Stimulated activated CD4-positive, alpha-beta T cell treated with anti-CD3 and anti-CD28 coated beads, Interleukin-1b, Interleukin-23, amount 100 ng/mL, for 4 hours (primary cell): ENCODE results near the gene TRAK2.
"Not testable (repeated sequence)": the region's sequence is repeated elsewhere in the genome, so short reads cannot be mapped to it uniquely, and the experiment has no call there.

Experiments
- DNase-seq, 2 donors: peaks; one replicate each; pipeline ENCODE4 v3.0.0-alpha.2; 2020; ENCODE audit warnings: low read depth in 2 of 2

The TRAK2 gene

DNA sequence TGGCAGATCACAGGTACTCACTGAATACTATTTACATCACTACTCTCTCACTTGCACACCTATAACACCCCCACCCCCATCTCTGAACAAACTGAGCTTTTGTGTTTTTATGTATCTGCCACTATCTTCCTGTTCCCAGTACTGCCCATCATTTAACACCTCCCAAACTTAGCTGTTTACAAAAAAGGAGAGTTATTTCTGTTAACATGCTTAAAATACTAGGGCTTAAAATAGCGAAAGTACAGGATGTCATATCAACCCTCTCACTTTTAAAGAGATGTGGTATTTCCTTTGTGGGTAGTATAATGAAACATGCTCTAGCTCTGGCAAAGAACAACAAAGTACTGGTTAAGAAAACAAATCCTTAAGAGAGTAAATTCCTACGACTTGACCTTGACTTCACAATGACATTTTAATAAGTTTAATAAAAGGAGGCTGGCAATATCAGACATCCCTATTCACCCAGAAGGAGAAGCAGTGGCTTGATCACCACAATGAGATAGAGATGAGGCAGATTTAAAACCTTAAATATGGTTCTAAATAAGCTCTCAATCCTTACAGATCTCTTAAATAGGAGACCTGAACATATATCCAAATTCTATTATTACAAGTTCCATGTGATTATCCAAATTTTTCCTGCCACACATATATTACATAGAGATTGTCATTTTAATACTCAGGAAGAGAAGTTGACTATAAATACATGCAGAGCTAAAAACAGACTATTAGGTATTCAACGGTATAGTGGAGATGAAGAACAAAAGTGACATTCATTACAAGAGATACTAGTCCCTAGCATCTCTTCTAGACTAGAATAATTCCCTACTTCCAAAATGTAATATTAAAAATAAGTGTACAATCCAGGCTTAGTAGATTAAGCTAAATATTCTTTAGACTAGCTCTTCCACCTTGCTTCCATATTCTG, 36.9 kb downstream of the TRAK2 start:
- no peak for DNase-seq

DNA sequence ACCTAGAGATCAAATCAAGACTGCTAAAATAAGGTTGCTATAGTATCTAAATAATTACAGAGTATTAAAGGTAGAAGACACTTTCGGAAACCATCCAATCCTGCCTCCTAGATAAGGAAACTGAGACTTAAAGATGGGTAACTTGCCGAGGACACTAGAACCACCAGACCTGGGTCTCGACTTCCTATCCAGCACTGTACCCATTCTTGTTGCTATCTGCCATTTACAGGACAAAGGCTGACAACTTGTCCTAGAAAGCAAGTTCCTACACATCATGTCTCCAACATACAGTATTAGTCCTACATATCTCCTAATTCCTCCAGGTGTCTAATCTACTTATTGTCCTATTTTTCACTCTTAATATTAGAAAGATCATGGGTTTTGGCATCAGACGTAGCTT, 37.7 kb downstream of the TRAK2 start:
- no peak for DNase-seq

- no peak for DNase-seq
Measured at GRCh38 chr2:201413143-201413542, 38.1 kb downstream of the TRAK2 start.

DNA sequence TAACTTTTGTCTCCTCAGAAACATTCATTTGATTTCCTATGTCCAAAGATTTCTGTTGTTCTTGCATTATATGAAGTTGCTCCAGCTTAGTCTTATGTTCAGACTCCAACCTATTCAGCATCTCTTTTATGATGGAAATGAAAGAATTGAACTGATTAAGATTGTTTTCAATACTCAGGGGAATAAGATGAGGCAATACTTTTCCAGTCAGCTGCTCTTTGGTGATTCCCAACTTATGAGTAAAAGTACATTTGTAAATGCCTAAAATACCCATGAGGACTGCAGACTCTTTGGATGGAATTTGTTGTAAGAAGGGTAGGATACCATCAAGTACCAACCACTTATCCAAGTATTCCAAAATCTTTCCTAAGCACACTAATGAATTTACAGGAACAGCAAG, 39.8 kb downstream of the TRAK2 start:
- no peak for DNase-seq

DNA sequence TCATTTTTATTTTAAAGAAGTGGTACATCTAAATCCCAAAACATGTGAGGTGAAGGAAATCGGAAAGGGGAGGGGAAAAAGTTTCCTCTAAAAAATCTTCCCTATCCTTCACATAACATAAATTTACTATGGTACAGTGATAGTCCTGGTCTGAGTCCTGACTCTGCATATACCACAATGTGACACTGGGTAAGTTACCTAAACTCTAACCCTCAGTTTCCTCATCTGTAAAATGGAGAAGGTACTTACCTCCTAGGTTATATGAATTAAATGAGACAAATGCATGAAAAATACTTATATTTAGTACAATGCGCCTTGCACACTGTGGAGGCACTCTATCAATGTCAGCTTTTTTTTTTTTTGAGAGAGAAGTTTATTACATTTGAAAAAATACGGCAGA, 42.3 kb downstream of the TRAK2 start:
- no peak for DNase-seq

DNA sequence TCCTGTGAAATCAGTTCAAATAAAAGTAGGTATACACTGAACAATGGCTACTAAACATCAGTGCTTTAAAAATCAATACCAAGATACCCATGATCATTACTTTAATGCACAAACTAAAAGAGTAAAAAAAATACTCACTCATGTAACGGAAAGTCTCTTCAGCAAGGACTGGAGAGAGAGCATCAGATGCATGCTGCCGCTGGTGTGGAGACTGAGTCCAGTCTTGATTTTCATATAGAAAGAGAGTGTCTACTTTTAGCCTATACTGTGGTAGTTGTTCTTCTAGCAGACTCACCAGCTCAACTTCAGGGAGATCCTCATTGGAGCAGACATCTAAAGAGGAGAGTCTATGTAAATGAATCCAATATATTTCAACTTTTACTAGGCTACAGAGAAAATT, 44.0 kb downstream of the TRAK2 start:
- DNase-seq: no peak

- no peak for DNase-seq
Measured at GRCh38 chr2:201406077-201406662, 45.1 kb downstream of the TRAK2 start.

GRCh38 chr2:201404699-201405280, 46.5 kb downstream of the TRAK2 start:
- DNase-seq: no peak

- no peak for DNase-seq
Measured at GRCh38 chr2:201403880-201404279, 47.4 kb downstream of the TRAK2 start.

DNA sequence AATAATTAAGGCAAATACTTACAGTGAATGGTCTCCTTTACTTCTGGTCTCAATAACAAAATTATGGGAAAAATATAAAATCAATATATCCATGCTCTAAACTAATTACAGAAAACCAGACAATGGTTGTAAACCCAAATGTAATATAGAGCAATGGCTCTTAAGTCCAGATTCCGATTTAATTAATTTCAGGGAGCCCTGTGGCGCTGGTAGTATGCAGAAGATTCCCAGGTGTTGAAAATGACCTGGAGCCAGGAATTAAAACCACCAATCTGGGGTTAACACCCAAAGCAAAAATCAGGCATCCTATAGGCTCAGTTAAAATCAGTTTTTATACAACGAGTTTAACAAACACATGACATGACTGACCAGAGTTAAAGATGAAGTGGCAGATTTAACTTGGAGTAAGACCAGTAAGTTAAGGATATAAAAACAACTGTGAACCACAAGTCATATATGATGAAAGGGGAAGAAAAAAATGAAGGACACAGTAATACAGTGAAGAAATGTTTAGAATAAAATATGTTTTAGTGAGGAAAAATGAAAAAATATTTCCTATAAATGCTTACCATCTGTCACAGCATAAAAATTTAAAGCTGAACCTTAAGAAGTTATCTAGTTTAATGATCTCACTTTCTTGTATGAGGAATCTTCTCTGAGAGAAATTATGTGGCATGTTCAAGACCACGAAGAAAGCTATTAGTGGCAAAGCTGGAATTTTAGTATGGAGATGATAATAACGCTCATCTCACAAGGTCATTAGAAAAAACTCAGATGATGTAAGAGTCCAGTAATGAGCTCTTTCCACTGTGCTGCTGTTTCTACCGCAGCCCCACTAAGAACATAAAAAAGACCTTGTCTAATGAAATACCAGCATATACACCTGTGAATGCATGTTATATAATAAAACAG, 48.4 kb downstream of the TRAK2 start:
- DNase-seq: no peak

DNA sequence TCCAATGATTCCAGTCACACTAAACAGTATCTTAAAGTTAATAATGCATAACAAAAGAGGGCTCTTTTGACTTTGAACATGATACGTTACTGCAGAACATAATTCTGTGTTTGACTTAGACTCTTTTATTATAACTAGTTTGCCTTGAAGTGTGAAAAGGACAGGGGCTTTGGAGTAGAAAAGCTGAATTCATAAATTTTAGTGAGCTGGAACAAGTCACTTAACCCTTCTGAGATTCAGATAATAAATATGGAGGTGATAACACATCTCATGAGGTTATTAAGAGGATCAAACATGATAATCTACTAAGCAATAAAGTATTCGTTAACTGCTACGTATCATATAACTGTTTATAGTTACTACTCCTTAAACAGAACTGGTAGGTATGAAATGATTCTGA, 49.4 kb downstream of the TRAK2 start:
- no peak for DNase-seq

DNA sequence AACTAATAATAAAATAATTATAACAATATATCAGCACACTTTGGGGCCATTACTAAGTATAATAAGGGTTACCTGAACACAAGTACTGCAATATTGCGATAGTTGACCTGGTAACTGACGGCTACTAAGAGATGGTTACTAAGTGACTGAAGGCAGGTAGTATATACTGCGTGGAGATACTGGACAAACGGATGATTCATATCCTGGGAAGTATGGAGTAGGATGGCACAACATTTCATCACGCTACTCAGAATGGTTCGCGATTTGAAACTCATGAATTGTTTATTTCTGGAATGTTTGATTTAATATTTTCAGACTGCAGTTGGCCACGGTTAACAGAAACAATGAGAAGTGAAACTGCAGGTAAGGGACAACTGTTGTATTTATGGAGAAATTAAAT, 54.7 kb downstream of the TRAK2 start:
- no peak for DNase-seq

DNA sequence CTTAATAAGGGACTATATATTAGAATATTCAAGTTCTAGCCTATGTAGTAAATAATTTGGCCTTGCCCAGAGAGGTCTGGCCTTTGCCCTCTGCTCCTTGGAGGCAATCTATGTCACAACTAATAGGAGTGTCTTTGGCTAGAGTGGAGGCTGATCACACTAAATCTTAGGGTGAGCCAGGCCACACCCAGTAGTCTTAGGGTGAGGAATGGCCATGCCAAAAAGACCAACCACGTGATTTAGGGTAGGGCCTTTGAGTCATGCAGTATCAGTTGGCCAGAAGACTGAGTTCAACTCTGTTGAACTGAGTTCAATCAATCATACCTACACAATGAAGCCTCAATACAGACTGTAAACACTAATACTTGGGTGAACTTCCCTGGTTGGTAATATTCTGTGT, 68.1 kb downstream of the TRAK2 start:
- no peak for DNase-seq

DNA sequence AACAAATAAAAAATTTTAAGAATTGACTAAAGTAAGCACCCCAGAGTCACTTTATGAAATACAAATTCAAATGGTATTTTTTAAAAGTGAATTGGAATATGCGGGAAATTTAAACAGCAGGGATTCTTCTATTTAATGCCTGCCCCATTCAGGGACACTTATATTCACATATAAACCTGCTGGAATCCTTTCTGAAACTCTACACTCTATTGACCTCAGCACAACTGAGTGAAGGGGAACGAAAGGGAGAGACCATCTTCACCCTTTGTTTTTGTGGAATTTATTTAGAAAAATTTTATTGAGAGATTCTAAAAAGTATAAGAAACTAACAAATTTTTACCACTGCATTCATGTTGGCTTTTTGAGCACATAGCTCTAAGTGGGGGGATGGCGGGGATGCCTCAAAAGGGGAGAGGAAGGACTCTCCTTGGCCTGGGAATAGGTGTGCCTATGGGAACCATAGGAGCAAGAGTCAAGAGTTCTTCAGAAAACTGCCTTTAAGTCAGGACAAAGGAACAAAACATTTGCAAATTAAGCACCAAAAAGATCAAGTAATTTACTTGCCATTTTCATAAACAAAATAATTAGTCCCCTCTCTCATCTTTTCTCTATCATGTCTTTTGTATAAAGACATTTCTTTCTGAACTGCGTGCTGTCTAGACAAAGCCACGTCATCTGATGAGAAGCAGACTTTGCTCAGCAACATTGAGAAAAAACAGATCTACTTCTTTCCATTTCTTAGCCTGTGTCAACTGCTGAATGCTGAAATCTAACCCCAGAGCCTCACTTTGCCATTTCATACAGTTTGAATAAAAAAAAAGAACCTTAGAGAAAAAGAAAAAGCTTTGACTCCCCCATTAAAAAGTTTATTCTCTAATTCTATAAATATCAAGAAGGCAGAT, 72.5 kb downstream of the TRAK2 start:
- DNase-seq: no peak

DNA sequence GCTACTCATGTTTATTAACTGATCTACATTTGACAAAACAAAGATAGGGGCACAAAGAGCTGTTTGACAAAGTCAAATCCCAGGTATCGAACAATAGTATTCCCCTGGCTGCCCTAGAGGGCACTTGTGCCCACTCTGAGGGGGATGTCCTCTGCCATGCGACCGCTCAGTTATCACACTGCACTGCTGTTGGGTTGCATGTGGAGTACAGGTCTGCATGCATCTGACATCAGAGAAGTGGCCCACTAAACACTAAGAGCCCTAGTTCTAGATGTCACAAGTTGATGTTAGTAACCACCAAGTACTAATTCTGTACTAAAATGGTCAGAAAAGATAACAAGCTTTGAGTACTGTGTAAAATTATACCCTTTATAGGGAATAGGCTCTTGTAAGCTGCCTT, 74.0 kb downstream of the TRAK2 start:
- no peak for DNase-seq

DNA sequence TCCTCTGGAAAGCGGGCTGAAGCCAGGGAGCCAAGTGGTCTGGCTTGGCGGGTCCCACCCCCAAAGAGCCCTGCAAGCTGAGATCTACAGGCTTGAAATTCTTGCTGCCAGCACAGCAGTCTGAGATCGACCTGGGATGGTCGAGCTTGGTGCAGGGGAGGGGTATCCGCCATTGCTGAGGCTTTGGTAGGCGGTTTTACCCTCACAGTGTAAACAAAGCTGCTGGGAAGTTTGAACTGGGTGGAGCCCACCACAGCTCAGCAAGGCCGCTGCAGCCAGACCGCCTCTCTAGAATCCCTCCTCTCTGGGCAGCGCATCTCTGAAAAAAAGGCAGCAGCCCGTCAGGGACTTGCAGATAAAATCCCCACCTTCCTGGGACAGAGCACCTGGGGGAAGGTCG, 81.5 kb downstream of the TRAK2 start:
- DNase-seq: no peak

- not testable (repeated sequence) for DNase-seq
Measured at GRCh38 chr2:201369318-201369717, 81.9 kb downstream of the TRAK2 start.

- no peak for DNase-seq
Measured at GRCh38 chr2:201366146-201366545, 85.1 kb downstream of the TRAK2 start.

GRCh38 chr2:201363857-201364560, 87.2 kb downstream of the TRAK2 start:
- peak in 1 of 2 donors; percentile 8 for DNase-seq

GRCh38 chr2:201362396-201362795, 88.9 kb downstream of the TRAK2 start:
- no peak for DNase-seq
